Keratinocyte (primary cell): Measurements from ENCODE around the gene TRIM9. TPM values are rescaled to one million over a fixed set of nuclear protein-coding genes. Genes with fewer than 3 reads are reported as not detected.

ENCODE experiments used
- DNase-seq: peaks from one replicate; pipeline ENCODE4 v3.0.0-alpha.2; 2011; ENCODE audit warnings: low read depth, missing footprints, low spot score
- FAIRE-seq: peaks from 2 replicates; lab custom pipeline; 2011; peaks lifted over from hg19 to GRCh38; lab: Jason Lieb, UNC
- H2AFZ ChIP-seq: 2 replicates; pipeline ENCODE4 v1.6.0; 2012; ENCODE audit warnings: low read length, control low read depth, inconsistent platforms; ENCODE audit not compliant: control insufficient read depth
- H3K27ac ChIP-seq: 2 replicates; pipeline ENCODE4 v1.5.1; 2011; ENCODE audit warnings: low read length; ENCODE audit not compliant: control insufficient read depth, insufficient read depth
- H3K27me3 ChIP-seq: 3 replicates; pipeline ENCODE4 v1.6.0; 2011; ENCODE audit warnings: low read length; ENCODE audit not compliant: control insufficient read depth, insufficient read depth; ENCODE audit errors: extremely low read depth
- H3K36me3 ChIP-seq, 2 experiments: 2 replicates in 1 of 2; 3 replicates in 1 of 2; pipeline ENCODE4 v1.5.1; 2011; ENCODE audit warnings: low read length in 2 of 2, mild to moderate bottlenecking in 1 of 2; ENCODE audit not compliant: control insufficient read depth in 2 of 2, insufficient read depth in 2 of 2; ENCODE audit errors: extremely low read depth in 1 of 2
- H3K4me1 ChIP-seq: 3 replicates; pipeline ENCODE4 v1.5.1; 2011; ENCODE audit warnings: low read length; ENCODE audit not compliant: control insufficient read depth, insufficient read depth; ENCODE audit errors: extremely low read depth
- H3K4me2 ChIP-seq: 3 replicates; pipeline ENCODE4 v1.6.0; 2011; ENCODE audit warnings: low read depth, low read length; ENCODE audit not compliant: control insufficient read depth, insufficient read depth; ENCODE audit errors: extremely low read depth
- H3K4me3 ChIP-seq, 3 experiments: fragments of 200-600 bp in 1 of 3; sonication (generic) in 1 of 3; 2 replicates in 2 of 3; 3 replicates in 1 of 3; pipeline ENCODE4 v1.5.1; 2011 to 2016; ENCODE audit warnings: low read length in 3 of 3, mild to moderate bottlenecking in 3 of 3, control low read depth in 2 of 3, inconsistent platforms in 1 of 3, low read depth in 1 of 3, mixed read lengths in 1 of 3, mixed run types in 1 of 3, moderate library complexity in 1 of 3; ENCODE audit not compliant: control insufficient read depth in 2 of 3, insufficient read depth in 2 of 3; ENCODE audit errors: extremely low read depth in 1 of 3
- H3K79me2 ChIP-seq: 2 replicates; pipeline ENCODE4 v1.6.0; 2012; ENCODE audit warnings: low read length; ENCODE audit not compliant: control insufficient read depth, insufficient read depth
- H3K9ac ChIP-seq: 3 replicates; pipeline ENCODE4 v1.6.0; 2011; ENCODE audit warnings: low read length; ENCODE audit not compliant: control insufficient read depth, insufficient read depth; ENCODE audit errors: extremely low read depth
- H3K9me1 ChIP-seq: 3 replicates; pipeline ENCODE4 v1.6.0; 2011; ENCODE audit warnings: low read length; ENCODE audit not compliant: control insufficient read depth, insufficient read depth; ENCODE audit errors: extremely low read depth
- H3K9me3 ChIP-seq: 2 replicates; pipeline ENCODE4 v1.5.1; 2012; ENCODE audit warnings: low read depth, low read length; ENCODE audit not compliant: control insufficient read depth
- H4K20me1 ChIP-seq: 3 replicates; pipeline ENCODE4 v1.6.0; 2011; ENCODE audit warnings: low read length; ENCODE audit not compliant: control insufficient read depth, insufficient read depth; ENCODE audit errors: extremely low read depth
- CTCF ChIP-seq, 3 experiments: IDR thresholded peaks in 1 of 3; conservative IDR thresholded peaks in 1 of 3; optimal IDR thresholded peaks in 1 of 3; 2 replicates in 2 of 3; 3 replicates in 1 of 3; pipeline versions ENCODE3 to v1.5.1; 2011; ENCODE audit warnings: low read length in 3 of 3, mild to moderate bottlenecking in 3 of 3, moderate library complexity in 2 of 3, control low read depth in 1 of 3, inconsistent platforms in 1 of 3; ENCODE audit not compliant: insufficient read depth in 2 of 3; ENCODE audit errors: extremely low read depth in 1 of 3
- EZH2 ChIP-seq: IDR thresholded peaks from one replicate; pipeline ENCODE4 v1.6.1; 2012; ENCODE audit warnings: inconsistent platforms, mild to moderate bottlenecking, low read length, moderate library complexity
- dilution Hi-C: fragments of 300-500 bp; cut with MboI; formaldehyde crosslinking; loops from one replicate; pipeline ENCODE4 v1.7.0; 2020; ENCODE audit warnings: low sequenced_read_pairs; ENCODE audit not compliant: extremely low pct_ligation_motif_present
- polyA plus RNA-seq, 5 experiments: library from polyadenylated mRNA; depleted of rRNA in 3 of 5; stranded (reverse) in 3 of 5; stranded (forward) in 1 of 5; unstranded in 1 of 5; fragments of >200 nt; gene quantifications; 1 replicate in 1 of 5; 2 replicates in 3 of 5; 3 replicates in 1 of 5; pipeline versions ENCODE4 v1.2.1 to v1.2.3, GENCODE V29; 2011 to 2012; ENCODE audit warnings: missing spikeins in 2 of 5, low read depth in 1 of 5, low replicate concordance in 1 of 5

TRIM9 gene
- polyA plus RNA-seq, 1 donor (not counting 4 experiments of a cell fraction or from before 2014, with no cell fraction given) = 0.04 TPM

GRCh38 chr14:50977863-50978528 is 116.9 kb downstream of the TRIM9 start:
- Histone ChIP-seq H3K27ac (no peak overlapping the region), H4K20me1 (no peaks in the 10 kb centered on the region), H3K4me2 (no peak overlapping the region), H3K4me1 (no peaks in the 10 kb centered on the region), H3K79me2 (no peaks in the 10 kb centered on the region), H3K9me3 (no peaks in the 10 kb centered on the region), H3K36me3 (no peaks in the 10 kb centered on the region), H2AFZ (no peak overlapping the region), H3K27me3 (peaks cover 14% of the 10 kb centered on the region), H3K9me1 (no peaks in the 10 kb centered on the region), H3K9ac (no peak overlapping the region), H3K4me3 (no peak overlapping the region)
- no peak for DNase-seq
- dilution Hi-C loops = no loop called here
- TF ChIP-seq CTCF (optimal IDR thresholded peaks at IDR 0.05 in 1 of 3, IDR thresholded peaks at IDR 0.05 in 1 of 3, conservative IDR thresholded peaks at IDR 0.05 in 1 of 3; ENCODE audit: extremely low read depth in 1 of 3, insufficient read depth in 2 of 3, low read length in 3 of 3) = no peak
- TF ChIP-seq EZH2 = no peak
- FAIRE-seq = no peak

GRCh38 chr14:50974118-50974517 is 120.8 kb downstream of the TRIM9 start:
- dilution Hi-C loops = no loop called here
- H3K27ac ChIP-seq = no peak overlapping the region
- FAIRE-seq = no peak

More at GRCh38 chr14:50974118-50974517, 120.8 kb downstream of the TRIM9 start:
- Histone ChIP-seq H3K9ac (no peak overlapping the region), H3K9me1 (no peaks in the 10 kb centered on the region), H3K79me2 (no peaks in the 10 kb centered on the region), H3K36me3 (no peaks in the 10 kb centered on the region), H4K20me1 (no peaks in the 10 kb centered on the region), H3K4me1 (no peaks in the 10 kb centered on the region), H3K9me3 (no peaks in the 10 kb centered on the region), H3K27me3 (peaks cover 6% of the 10 kb centered on the region), H2AFZ (no peak overlapping the region), H3K4me2 (no peak overlapping the region), H3K4me3 (no peak overlapping the region)
- no peak for TF ChIP-seq EZH2
- TF ChIP-seq CTCF (optimal IDR thresholded peaks at IDR 0.05 in 1 of 3, IDR thresholded peaks at IDR 0.05 in 1 of 3, conservative IDR thresholded peaks at IDR 0.05 in 1 of 3; ENCODE audit: extremely low read depth in 1 of 3, insufficient read depth in 2 of 3, low read length in 3 of 3) = no peak
- DNase-seq = no peak
